ENCODE measurements around the gene OR2B6. TPM values are rescaled to one million over a fixed set of nuclear protein-coding genes. Genes with fewer than 3 reads are reported as not detected.

OR2B6 gene
- not detected for total RNA-seq

GRCh38 chr6:27956941-27957340, at the start of gene OR2B6:
Gene OR2B6, plus strand, starts transcription at chr6:27957241. Its CDS starts 0 bp downstream, at chr6:27957241.

GRCh38 chr6:27911956-27912446, 45.0 kb upstream of the OR2B6 start, which contains the start of gene OR2B2:
Gene OR2B2, minus strand, starts transcription at chr6:27912396. Its CDS starts 77 bp downstream, at chr6:27912319.

Other genes with a start within 250 kb of the OR2B6 start
- gene OR2B2, start 44.8 kb upstream of the OR2B6 start, total RNA-seq = not detected
- gene ZNF165, start 123.3 kb downstream of the OR2B6 start, total RNA-seq = 2.3 TPM
- gene ZSCAN16, start 167.4 kb downstream of the OR2B6 start, total RNA-seq = 8.8 TPM
- 21.7 TPM for gene ZKSCAN8, start 184.6 kb downstream of the OR2B6 start, total RNA-seq